ENCODE measurements around the gene EIF3A.
"Not testable (repeated sequence)": the region's sequence is repeated elsewhere in the genome, so short reads cannot be mapped to it uniquely, and the experiment has no call there.

Gene EIF3A

DNA sequence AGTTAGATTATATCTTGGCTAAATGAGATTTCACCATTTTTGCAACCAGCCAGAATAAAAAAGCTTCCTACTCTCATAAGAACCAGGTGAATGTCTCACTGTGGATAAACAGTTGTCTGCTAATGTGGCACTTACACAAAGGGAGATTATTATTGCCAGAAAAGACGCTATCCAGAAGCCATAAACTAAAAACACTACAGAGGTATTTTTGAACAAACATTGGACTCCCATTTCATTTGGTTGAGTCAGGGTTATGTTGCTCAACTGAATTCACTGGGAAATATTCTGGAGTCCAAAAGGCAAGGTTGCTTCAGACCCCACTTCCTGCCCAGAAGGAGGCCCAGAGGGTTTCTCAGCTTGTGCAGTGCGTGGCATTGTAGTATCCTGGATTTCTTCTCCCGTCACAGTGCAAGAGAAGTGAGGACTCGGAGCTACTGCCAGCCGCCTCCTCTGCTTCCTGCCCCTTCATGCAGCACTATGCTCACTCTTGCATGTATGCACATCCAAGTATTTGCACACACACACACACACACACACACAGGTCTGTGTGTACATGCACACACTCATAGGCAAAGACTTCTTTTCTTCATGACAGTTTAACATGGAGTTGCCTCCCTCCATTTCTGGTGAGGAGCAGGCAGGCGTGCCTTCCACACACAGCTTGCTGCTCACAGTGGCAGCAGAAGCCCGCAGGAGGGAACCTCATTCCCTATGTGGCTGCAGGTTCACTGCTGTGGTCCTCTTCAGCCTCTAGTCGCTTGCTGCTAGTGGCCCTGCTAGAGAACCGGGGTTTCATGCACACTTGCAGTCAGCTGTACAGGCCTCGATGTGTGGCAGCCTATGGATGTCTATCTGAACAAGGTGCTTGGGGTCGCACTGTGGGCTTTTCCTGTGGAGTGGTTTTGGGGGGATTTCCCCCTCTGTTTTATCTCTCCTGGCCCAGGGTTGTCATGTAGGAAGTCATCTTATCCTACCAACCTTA lies 33.4 kb upstream of the EIF3A start:
- no peaks in the 10 kb centered on the region for H3K9me3 ChIP-seq (ENCODE audit: low read length)
- no peak overlapping the region for H3K4me2 ChIP-seq (ENCODE audit: low read length)
- no peak overlapping the region for H2AFZ ChIP-seq (ENCODE audit: low read length)
- no peak overlapping the region for H3K27ac ChIP-seq (ENCODE audit: low read depth, low read length, poor library complexity, severe bottlenecking)
- H4K20me1 ChIP-seq (ENCODE audit: insufficient read depth, low read length): no peaks in the 10 kb centered on the region
- H3K79me2 ChIP-seq (ENCODE audit: insufficient read depth, low read length): no peaks in the 10 kb centered on the region
- no peak overlapping the region for H3K4me3 ChIP-seq (ENCODE audit: low read depth, low read length, poor library complexity, severe bottlenecking)
- peaks cover 40% of the 10 kb centered on the region for H3K36me3 ChIP-seq (ENCODE audit: insufficient read depth, low read length)
- no peaks in the 10 kb centered on the region for H3K9me2 ChIP-seq (ENCODE audit: low read depth, low read length)
- no peak for TF ChIP-seq EZH2 (IDR thresholded peaks at IDR 0.05; ENCODE audit: borderline replicate concordance, low read length)
- TF ChIP-seq, protein P1, sequence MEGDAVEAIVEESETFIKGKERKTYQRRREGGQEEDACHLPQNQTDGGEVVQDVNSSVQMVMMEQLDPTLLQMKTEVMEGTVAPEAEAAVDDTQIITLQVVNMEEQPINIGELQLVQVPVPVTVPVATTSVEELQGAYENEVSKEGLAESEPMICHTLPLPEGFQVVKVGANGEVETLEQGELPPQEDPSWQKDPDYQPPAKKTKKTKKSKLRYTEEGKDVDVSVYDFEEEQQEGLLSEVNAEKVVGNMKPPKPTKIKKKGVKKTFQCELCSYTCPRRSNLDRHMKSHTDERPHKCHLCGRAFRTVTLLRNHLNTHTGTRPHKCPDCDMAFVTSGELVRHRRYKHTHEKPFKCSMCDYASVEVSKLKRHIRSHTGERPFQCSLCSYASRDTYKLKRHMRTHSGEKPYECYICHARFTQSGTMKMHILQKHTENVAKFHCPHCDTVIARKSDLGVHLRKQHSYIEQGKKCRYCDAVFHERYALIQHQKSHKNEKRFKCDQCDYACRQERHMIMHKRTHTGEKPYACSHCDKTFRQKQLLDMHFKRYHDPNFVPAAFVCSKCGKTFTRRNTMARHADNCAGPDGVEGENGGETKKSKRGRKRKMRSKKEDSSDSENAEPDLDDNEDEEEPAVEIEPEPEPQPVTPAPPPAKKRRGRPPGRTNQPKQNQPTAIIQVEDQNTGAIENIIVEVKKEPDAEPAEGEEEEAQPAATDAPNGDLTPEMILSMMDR (IDR thresholded peaks at IDR 0.05; ENCODE audit: low read length): no peak
- H3F3A ChIP-seq (ENCODE audit: insufficient read depth, low read length): peaks cover 5% of the 10 kb centered on the region; the same call in 1 of the 2 replicates
- no peak overlapping the region for H3K9ac ChIP-seq (ENCODE audit: low read length)
- no peaks in the 10 kb centered on the region for H3K4me1 ChIP-seq (ENCODE audit: insufficient read depth, low read length, severe bottlenecking)
- no peaks in the 10 kb centered on the region for H3K27me3 ChIP-seq (ENCODE audit: insufficient read depth, low read length)

DNA sequence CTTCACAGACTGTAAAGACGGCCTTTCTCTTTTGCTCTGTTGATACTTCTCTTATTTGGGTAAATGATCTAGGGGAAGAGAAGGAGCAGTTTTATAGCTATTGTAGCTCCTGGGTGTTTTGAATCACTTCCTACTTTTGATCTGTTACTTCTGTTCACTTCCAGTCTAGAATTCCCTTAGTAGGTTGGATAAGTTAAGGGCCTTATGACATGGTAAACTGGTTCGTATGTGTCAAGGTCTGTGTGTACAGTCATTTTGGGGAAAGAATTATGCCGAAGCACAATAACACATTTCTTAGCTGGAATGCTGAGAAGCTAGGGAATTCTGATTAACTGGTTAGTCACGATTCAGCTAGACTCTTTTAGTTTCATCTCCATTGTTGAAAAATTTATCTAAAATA lies 31.4 kb upstream of the EIF3A start:
- TF ChIP-seq, protein P1 (IDR thresholded peaks at IDR 0.05; ENCODE audit: low read length): no peak
- TF ChIP-seq EZH2 (IDR thresholded peaks at IDR 0.05; ENCODE audit: borderline replicate concordance, low read length): no peak
- Histone ChIP-seq H3K27me3 (ENCODE audit: insufficient read depth, low read length) (no peaks in the 10 kb centered on the region), H4K20me1 (ENCODE audit: insufficient read depth, low read length) (no peaks in the 10 kb centered on the region), H3K4me1 (ENCODE audit: insufficient read depth, low read length, severe bottlenecking) (no peaks in the 10 kb centered on the region), H3K9me3 (ENCODE audit: low read length) (no peaks in the 10 kb centered on the region), H3K9ac (ENCODE audit: low read length) (no peak overlapping the region), H3K4me2 (ENCODE audit: low read length) (no peak overlapping the region), H3F3A (ENCODE audit: insufficient read depth, low read length) (peaks cover 5% of the 10 kb centered on the region; the same call in 1 of the 2 replicates), H3K9me2 (ENCODE audit: low read depth, low read length) (no peaks in the 10 kb centered on the region), H3K79me2 (ENCODE audit: insufficient read depth, low read length) (no peaks in the 10 kb centered on the region), H3K36me3 (ENCODE audit: insufficient read depth, low read length) (peaks cover 33% of the 10 kb centered on the region), H3K4me3 (ENCODE audit: low read depth, low read length, poor library complexity, severe bottlenecking) (no peak overlapping the region), H3K27ac (ENCODE audit: low read depth, low read length, poor library complexity, severe bottlenecking) (no peak overlapping the region), H2AFZ (ENCODE audit: low read length) (no peak overlapping the region)

DNA sequence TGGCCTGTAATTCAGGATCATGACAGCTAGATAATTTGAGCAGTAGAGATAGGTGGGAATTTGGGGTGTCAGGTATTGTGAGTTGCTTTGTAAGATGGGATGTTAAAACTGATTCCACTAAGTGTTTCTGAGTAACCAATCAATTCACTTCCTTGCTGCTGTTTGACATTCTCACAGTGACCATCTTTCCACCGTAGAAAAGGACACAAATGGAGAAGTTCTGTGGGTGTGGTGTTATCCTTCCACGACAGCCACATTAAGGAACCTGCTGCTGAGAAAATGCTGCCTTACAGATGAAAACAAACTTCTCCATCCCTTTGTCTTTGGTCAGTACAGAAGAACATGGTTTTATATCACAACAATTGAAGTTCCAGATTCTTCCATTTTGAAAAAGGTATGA lies 27.2 kb upstream of the EIF3A start:
- not testable (repeated sequence) for H2AFZ ChIP-seq (ENCODE audit: low read length); H3K4me2 ChIP-seq (ENCODE audit: low read length); H4K20me1 ChIP-seq (ENCODE audit: insufficient read depth, low read length); H3K27ac ChIP-seq (ENCODE audit: low read depth, low read length, poor library complexity, severe bottlenecking); H3K9me3 ChIP-seq (ENCODE audit: low read length); H3K4me3 ChIP-seq (ENCODE audit: low read depth, low read length, poor library complexity, severe bottlenecking); H3F3A ChIP-seq (ENCODE audit: insufficient read depth, low read length); H3K27me3 ChIP-seq (ENCODE audit: insufficient read depth, low read length); H3K9ac ChIP-seq (ENCODE audit: low read length); H3K79me2 ChIP-seq (ENCODE audit: insufficient read depth, low read length); H3K9me2 ChIP-seq (ENCODE audit: low read depth, low read length)
- H3K4me1 ChIP-seq (ENCODE audit: insufficient read depth, low read length, severe bottlenecking): peaks cover 17% of the 10 kb centered on the region
- H3K36me3 ChIP-seq (ENCODE audit: insufficient read depth, low read length): peaks cover 14% of the 10 kb centered on the region

GRCh38 chr10:119107106-119107505 lies 26.5 kb upstream of the EIF3A start:
- Histone ChIP-seq H3K4me1 (ENCODE audit: insufficient read depth, low read length, severe bottlenecking) (peaks cover 24% of the 10 kb centered on the region), H3K36me3 (ENCODE audit: insufficient read depth, low read length) (peaks cover 13% of the 10 kb centered on the region)
- not testable (repeated sequence) for H3K9me3 ChIP-seq (ENCODE audit: low read length); H4K20me1 ChIP-seq (ENCODE audit: insufficient read depth, low read length); H3K4me2 ChIP-seq (ENCODE audit: low read length); H3K4me3 ChIP-seq (ENCODE audit: low read depth, low read length, poor library complexity, severe bottlenecking); H3K27me3 ChIP-seq (ENCODE audit: insufficient read depth, low read length); H3F3A ChIP-seq (ENCODE audit: insufficient read depth, low read length); H2AFZ ChIP-seq (ENCODE audit: low read length); H3K27ac ChIP-seq (ENCODE audit: low read depth, low read length, poor library complexity, severe bottlenecking); H3K79me2 ChIP-seq (ENCODE audit: insufficient read depth, low read length); H3K9me2 ChIP-seq (ENCODE audit: low read depth, low read length); H3K9ac ChIP-seq (ENCODE audit: low read length)

GRCh38 chr10:119105899-119106298 lies 25.3 kb upstream of the EIF3A start:
- H3K9me2 ChIP-seq (ENCODE audit: low read depth, low read length); H3F3A ChIP-seq (ENCODE audit: insufficient read depth, low read length); H3K79me2 ChIP-seq (ENCODE audit: insufficient read depth, low read length); H3K9me3 ChIP-seq (ENCODE audit: low read length); H3K27ac ChIP-seq (ENCODE audit: low read depth, low read length, poor library complexity, severe bottlenecking); H2AFZ ChIP-seq (ENCODE audit: low read length); H3K9ac ChIP-seq (ENCODE audit: low read length); H3K4me2 ChIP-seq (ENCODE audit: low read length); H4K20me1 ChIP-seq (ENCODE audit: insufficient read depth, low read length); H3K4me3 ChIP-seq (ENCODE audit: low read depth, low read length, poor library complexity, severe bottlenecking); H3K27me3 ChIP-seq (ENCODE audit: insufficient read depth, low read length); H3K36me3 ChIP-seq (ENCODE audit: insufficient read depth, low read length): not testable (repeated sequence)
- peaks cover 32% of the 10 kb centered on the region for H3K4me1 ChIP-seq (ENCODE audit: insufficient read depth, low read length, severe bottlenecking)
